SK-N-MC (cell line): ENCODE measurements around the gene LIN52.

Experiments
- EZH2 ChIP-seq: fragments of 200-600 bp; sonication (generic); IDR thresholded peaks from one replicate; pipeline ENCODE4 v1.6.1; 2017; ENCODE audit warnings: antibody characterized with exemption
- FOXP2 ChIP-seq: optimal IDR thresholded peaks from 2 replicates; pipeline ENCODE3; 2011; ENCODE audit warnings: mild to moderate bottlenecking, moderate library complexity; ENCODE audit not compliant: insufficient read depth; ENCODE audit errors: extremely low read length, control extremely low read depth
- POLR2AphosphoS5 ChIP-seq: IDR thresholded peaks from 2 replicates; pipeline ENCODE4 v1.6.1; 2012; ENCODE audit warnings: mild to moderate bottlenecking, low read depth, low read length, borderline replicate concordance

- no peak for TF ChIP-seq EZH2
- no peak for TF ChIP-seq POLR2AphosphoS5
- TF ChIP-seq FOXP2 = no peak
These were observed 41.7 kb downstream of the LIN52 start for GRCh38 chr14:74126315-74127013.
